ENCODE data around the gene ADH6.

GRCh38 chr4:99221980-99222379 lies 2.9 kb upstream of the ADH6 start:
- TF ChIP-seq EZH2phosphoT487 (IDR thresholded peaks at IDR 0.05; ENCODE audit: low read length) = no peak
- TF ChIP-seq, protein P1, sequence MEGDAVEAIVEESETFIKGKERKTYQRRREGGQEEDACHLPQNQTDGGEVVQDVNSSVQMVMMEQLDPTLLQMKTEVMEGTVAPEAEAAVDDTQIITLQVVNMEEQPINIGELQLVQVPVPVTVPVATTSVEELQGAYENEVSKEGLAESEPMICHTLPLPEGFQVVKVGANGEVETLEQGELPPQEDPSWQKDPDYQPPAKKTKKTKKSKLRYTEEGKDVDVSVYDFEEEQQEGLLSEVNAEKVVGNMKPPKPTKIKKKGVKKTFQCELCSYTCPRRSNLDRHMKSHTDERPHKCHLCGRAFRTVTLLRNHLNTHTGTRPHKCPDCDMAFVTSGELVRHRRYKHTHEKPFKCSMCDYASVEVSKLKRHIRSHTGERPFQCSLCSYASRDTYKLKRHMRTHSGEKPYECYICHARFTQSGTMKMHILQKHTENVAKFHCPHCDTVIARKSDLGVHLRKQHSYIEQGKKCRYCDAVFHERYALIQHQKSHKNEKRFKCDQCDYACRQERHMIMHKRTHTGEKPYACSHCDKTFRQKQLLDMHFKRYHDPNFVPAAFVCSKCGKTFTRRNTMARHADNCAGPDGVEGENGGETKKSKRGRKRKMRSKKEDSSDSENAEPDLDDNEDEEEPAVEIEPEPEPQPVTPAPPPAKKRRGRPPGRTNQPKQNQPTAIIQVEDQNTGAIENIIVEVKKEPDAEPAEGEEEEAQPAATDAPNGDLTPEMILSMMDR (IDR thresholded peaks at IDR 0.05; ENCODE audit: low read length) = no peak
